GOT3 (cell line): Measurements from ENCODE around the gene FCHSD2.
"Not testable (repeated sequence)": the region's sequence is repeated elsewhere in the genome, so short reads cannot be mapped to it uniquely, and the experiment has no call there.

ENCODE experiments used
- DNase-seq: peaks from one replicate; lab custom pipeline; 2025; ENCODE audit warnings: mixed read lengths; lab: John Stamatoyannopoulos, UW

The FCHSD2 gene

DNA sequence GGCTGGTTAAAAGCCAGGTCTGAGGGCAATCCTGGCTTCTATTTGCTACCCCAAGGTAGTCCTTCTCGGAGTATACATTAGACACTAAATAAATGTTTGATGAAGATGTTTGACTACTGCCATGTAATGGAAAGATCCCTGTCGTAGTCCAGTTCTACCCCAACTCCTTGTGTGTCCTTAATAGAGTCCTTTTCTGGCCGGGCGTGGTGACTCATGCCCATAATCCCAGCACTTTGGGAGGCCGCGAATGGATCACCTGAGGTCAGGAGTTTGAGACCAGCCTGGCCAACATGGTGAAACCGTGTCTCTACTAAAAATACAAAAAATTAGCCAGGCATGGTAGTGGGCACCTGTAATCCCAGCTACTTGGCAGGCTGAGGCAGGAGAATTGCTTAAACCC, 350.9 kb downstream of the FCHSD2 start:
- DNase-seq, result not testable (repeated sequence)

DNA sequence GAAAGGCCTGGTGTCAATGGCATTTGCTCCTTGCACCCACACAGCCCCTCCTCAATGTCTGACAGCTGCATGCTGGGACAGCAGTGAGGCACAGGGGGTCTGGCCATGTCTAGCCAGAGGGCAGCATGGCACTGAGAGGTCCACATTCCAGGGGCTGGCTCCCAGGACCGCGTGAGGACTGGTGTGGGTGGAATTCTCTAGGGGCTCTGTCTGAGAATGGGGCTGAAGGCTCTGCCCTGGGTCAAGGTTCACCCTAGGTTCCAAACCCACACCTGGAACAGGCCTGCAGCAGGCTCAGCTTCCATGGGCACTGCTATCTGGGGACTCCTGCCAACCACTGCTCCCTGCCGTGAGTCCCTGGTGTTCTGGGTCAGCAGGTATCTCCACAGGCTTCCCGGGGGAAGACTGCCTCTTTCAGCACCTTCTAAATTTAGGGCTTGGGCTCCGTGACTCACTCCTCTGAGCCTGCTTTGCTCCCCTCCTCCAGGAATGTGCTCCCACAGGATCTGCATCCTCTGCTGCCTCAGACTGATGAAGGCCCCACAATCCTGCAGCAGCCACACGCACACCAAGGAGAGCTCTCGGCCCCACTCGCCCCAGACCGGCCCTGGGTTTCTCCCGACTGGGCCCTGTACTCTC, 352.5 kb downstream of the FCHSD2 start:
- DNase-seq, result no peak

DNA sequence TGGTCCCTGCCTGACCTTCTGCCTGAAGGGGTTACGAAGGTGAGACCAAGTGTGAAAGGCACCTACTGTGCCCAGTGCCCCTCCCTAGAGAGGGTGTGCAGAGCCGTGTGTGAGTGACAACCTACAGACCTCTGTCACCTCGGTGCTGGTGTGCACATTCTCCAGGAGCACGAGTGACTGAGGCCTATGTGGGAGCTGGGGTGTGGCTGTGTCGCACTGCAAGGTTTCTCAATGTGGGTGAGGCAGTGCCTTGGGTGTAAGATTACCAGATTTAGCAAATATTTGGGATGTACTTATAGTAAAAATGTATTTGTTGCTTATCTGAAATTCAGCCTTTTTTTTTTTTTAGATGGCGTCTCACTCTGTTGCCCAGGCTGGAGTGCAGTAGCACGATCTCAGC, 353.9 kb downstream of the FCHSD2 start:
- no peak for DNase-seq

DNA sequence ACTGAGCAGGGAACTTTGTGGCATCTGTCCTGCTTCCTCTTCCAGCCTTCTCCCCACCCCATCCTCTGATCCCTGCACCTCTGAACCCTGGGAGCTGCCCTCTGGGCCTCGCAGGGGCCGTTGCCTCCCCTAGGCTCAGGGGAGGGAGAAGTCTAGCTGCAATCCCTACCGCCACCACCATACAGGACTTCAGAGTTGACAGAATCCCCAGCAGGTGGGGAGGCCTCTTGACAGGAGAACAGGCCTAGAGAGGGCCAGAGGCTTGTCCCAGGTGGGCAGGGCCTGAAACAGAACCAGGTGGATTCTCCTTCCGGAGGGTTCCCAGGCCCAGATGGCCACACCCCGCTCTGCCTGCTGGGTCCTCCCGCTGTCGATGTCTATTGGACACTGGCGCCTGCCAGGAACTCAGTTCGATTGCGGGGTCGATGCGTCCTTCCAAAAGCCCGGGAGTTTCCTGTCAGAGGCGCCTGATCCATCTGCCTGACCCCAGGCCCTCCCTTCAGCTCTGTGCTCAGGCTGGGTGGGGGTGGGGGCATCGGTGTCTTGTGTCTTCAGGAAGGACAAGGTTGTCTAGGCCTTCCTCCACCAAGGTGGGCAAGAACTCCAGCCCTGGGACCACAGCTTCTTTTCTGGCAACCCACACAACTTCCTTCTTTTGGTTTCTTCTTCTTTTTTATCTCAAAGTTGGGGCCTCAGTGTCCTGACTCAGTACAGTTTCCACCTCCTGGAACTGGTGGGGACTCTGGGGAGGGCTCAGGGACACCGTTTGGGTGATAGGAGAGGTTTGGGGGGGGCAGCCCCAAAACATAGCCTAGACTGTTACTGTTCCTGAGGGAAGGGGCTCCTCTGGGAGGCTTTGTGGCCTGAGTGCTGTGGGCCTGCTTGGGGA, 354.7 kb downstream of the FCHSD2 start:
- no peak for DNase-seq
